ENCODE measurements around the gene GPR78.

Gene GPR78

GRCh38 chr4:8547912-8548730, 32.1 kb upstream of the GPR78 start:
- H3K4me3 Mint-ChIP-seq, result no peak overlapping the region
- no peaks in the 10 kb centered on the region for H3K4me1 Mint-ChIP-seq
- peaks cover 27% of the 10 kb centered on the region for H3K27me3 Mint-ChIP-seq (ENCODE audit: low read depth)
- TF ChIP-seq CTCF (IDR thresholded peaks at IDR 0.05; ENCODE audit: unreplicated experiment in 3 of 3), result no peak
- H3K36me3 Mint-ChIP-seq (ENCODE audit: low read depth), result no peaks in the 10 kb centered on the region
- H3K27ac Mint-ChIP-seq, result no peak overlapping the region
- no peaks in the 10 kb centered on the region for H3K9me3 Mint-ChIP-seq

DNA sequence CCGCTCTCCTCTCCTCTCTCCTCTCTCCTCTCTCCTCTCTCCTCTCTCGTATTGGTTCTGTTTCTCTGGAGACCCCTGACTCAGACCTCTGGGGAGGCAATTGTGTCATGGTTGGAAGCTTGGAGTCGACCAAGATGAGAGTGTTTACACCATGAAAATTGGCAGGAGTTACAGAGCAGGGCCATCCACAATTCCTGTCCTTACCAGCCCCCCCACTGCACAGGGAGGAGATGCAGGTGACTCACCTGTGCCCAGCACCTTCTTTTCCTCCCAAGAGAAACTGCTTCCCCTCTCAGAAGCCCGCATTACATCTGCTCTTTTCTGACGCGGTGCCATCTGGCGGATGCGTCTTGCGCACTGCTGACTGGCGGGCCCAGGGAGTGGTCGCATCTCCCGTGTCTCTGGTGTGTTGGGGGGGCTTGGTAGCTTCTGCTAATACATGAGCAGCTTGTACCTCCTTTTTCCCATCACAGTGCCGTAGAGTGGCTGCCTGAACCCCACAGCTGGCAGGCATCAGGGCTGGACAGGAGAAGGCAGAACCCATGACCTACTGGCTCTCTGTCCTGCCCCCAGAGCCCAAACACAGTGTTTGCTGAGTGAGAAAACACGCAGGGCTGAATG, 31.4 kb upstream of the GPR78 start:
- Mint-ChIP-seq H3K36me3 (ENCODE audit: low read depth) (no peaks in the 10 kb centered on the region), H3K9me3 (no peaks in the 10 kb centered on the region), H3K27ac (no peak overlapping the region), H3K4me3 (no peak overlapping the region), H3K27me3 (ENCODE audit: low read depth) (peaks cover 27% of the 10 kb centered on the region), H3K4me1 (no peaks in the 10 kb centered on the region)
- TF ChIP-seq CTCF (IDR thresholded peaks at IDR 0.05; ENCODE audit: unreplicated experiment in 3 of 3), result no peak

GRCh38 chr4:8549352-8549931, 30.8 kb upstream of the GPR78 start:
- Mint-ChIP-seq H3K27me3 (ENCODE audit: low read depth) (peaks cover 27% of the 10 kb centered on the region), H3K4me1 (no peaks in the 10 kb centered on the region), H3K27ac (no peak overlapping the region), H3K36me3 (ENCODE audit: low read depth) (no peaks in the 10 kb centered on the region), H3K9me3 (no peaks in the 10 kb centered on the region), H3K4me3 (no peak overlapping the region)
- TF ChIP-seq CTCF (IDR thresholded peaks at IDR 0.05; ENCODE audit: unreplicated experiment in 3 of 3), result no peak

GRCh38 chr4:8550691-8551090, 29.5 kb upstream of the GPR78 start:
- TF ChIP-seq CTCF (IDR thresholded peaks at IDR 0.05; ENCODE audit: unreplicated experiment in 3 of 3), result no peak
- Mint-ChIP-seq H3K9me3 (no peaks in the 10 kb centered on the region), H3K4me3 (no peak overlapping the region), H3K27ac (no peak overlapping the region), H3K4me1 (no peaks in the 10 kb centered on the region), H3K36me3 (ENCODE audit: low read depth) (no peaks in the 10 kb centered on the region), H3K27me3 (ENCODE audit: low read depth) (peaks cover 21% of the 10 kb centered on the region)

GRCh38 chr4:8552024-8552423, 28.2 kb upstream of the GPR78 start:
- TF ChIP-seq CTCF (IDR thresholded peaks at IDR 0.05; ENCODE audit: unreplicated experiment in 3 of 3), result no peak
- H3K27ac Mint-ChIP-seq, result no peak overlapping the region
- peaks cover 19% of the 10 kb centered on the region for H3K27me3 Mint-ChIP-seq (ENCODE audit: low read depth)
- no peaks in the 10 kb centered on the region for H3K36me3 Mint-ChIP-seq (ENCODE audit: low read depth)
- no peak overlapping the region for H3K4me3 Mint-ChIP-seq
- H3K4me1 Mint-ChIP-seq, result no peaks in the 10 kb centered on the region
- H3K9me3 Mint-ChIP-seq, result no peaks in the 10 kb centered on the region
